ELF-1 (cell line): ENCODE measurements around the gene SPACDR.

Experiments
- DNase-seq: peaks from one replicate; pipeline ENCODE4 v3.0.0-alpha.2; 2016; ENCODE audit warnings: low read depth, low spot score

Gene SPACDR

DNA sequence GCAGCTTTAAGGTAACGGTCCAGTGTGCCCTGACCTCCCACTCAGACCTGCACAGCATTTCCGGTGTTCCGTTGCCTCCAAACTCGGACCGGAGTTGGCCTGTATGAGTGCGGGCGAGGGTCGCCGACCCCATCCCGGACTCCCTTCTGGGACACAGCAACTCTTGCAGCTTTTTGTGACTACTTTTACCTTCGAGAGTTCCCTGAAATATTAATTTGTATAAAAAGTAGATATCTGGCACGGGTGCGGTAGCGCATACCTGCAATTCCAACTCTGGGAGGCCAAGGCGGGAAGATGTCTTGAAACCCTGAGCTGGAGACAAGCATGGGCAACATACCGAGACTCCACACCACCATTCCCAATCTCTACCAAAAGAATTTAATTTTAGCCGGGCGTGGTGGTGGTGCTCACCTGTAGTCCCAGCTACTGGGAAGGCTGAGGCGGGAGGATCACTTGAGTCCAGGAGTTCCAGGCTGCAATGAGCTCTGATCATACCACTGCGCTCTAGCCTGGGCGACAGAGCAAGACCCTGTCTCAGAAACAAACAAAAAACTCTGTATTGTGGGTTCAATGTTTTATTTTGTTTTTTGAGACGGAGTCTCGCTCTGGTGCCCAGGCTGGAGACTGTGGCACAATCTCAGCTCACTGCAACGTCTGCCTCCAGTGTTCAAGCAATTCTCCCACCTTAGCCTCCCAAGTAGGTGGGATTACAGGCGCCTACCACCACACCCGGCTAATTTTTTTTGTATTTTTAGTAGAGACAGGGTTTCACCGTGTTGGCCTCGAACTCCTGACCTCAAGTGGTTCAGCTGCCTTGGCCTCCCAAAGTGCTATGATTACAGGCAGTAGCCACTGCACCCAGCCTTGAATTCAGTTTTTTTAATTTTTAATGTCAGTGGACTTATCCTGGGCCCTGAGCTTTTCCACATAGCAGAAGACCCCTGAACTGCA lies 26.6 kb downstream of the SPACDR start:
- DNase-seq: no peak

DNA sequence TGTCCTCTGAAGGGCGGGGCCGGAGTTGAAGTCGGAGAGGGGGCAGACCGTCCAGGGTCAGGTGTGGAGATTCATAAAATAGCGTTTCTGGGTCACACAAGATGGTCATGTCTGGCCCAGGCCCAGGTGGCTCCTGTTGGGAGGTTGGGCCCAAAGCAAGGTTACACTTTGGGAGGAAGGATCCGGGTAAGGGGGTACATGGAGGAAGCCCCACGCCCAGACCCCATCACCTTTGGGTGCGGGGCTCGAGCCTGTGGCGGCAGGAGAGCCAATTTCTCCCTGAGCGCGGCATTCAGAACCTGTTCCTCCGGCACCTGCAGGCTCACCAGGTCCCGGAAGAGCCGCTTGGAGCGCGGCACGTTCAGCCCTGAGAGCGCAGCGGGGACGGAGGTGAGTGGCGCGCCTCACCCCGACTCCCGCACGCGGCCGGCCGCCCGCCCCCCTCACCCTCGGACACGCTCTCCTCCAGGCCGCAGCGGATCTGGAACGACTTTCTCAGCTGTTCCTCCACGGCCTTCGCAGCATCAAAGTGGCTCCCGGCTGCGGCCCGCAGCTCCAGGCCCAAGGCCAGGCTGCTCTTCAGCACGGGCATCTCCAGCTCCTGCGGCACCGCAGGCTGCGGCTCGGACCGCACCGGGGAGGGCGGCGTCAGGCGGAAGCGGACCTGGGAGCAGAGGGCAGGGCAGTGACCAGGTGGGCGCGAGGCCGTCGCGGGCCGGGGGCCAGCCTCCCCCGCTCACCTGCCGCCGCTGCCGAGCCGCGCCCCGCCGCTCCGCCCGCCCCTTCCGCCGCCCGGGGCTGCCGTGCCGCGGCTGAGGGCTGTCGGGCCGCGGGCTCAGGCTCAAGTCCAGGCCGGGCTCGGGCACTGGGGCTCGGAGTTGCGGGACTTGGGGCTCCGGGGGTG lies 28.4 kb downstream of the SPACDR start:
- DNase-seq: peak; percentile 53

DNA sequence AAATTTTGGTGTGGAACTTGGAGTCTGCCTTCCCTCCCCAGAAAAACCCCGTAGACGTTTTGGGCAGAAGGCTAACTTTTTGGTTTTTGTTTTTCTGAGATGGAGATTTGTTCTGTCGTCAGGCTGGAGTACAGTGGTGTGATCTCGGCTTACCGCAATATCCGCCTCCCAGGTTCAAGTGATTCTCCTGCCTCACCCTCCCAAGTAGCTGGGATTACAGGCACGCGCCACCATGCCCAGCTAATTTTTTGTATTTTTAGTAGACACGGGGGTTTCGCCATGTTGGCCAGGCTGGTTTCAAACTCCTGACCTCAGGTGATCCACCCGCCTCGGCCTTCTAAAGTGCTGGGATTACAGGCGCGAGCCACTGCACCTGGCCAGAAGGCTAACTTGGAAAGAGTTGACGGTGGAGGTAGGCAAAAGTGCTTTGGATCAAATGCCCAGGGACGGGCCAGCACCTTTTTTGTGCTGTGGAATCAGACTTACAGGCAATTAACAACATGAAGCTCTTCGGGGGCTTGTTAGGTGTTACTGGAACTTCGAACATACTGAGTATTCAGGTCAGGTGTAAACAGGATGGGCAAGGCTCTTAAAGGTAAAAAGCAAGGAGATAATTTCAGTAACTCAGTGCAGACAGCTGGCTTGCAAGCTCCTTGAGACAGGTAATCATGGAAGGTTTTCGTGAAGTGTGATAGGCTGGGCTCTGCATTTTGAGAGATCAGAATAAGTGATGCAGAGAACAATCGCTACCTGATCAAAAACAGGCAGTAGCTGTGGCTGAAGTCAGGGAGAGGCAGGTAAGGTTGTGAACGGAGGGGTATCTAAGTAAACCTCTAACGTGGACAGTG lies 29.5 kb downstream of the SPACDR start:
- no peak for DNase-seq

DNA sequence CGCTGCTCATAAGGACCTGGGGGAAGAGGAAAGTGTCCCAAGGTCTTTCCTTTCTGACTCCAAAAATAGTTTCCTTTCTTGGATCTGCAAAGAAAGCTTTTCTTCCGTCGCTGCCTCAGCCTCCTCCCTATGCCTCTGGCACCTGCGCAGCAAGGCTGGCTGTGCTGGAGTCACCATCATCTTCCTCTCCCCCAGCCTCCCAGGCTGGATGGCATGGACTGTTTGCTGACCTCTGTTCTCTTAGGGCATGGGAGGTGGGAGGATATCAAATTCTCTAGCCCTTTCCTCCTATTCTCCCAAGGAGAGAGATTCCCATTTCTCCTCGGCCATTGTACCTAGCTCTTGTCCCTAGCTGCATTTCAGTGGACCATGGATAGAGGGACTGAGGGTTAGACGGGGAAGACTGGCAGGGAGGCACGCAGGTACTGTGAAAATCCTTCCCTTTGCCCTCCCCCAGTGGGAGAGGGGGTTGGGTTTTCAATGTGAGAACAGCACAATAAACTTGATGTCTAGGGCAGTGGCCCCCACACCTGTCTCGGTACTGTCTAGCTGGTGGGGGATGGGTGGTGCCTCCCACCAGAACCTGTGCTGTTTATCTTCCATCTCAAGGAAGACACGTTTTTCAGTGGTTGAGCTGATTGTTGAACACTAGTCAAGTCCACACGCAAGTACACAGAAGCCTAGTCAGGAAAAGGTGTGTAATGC lies 30.3 kb downstream of the SPACDR start:
- no peak for DNase-seq

DNA sequence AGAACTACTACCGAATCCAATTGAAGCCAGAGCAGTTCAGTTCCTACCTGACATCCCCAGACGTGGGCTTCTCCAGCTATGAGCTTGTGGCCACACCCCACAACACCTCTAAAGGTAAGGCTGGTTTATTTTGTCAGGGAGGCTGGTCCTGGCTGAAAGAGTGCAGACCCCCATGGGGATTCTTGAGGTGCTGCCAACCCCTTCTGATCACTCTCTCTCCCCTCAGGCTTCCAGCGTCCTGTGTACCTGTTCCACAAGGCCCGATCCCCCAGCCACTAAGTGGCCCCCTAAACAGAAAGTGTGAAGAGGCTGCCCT lies 30.8 kb downstream of the SPACDR start:
- DNase-seq: no peak

DNA sequence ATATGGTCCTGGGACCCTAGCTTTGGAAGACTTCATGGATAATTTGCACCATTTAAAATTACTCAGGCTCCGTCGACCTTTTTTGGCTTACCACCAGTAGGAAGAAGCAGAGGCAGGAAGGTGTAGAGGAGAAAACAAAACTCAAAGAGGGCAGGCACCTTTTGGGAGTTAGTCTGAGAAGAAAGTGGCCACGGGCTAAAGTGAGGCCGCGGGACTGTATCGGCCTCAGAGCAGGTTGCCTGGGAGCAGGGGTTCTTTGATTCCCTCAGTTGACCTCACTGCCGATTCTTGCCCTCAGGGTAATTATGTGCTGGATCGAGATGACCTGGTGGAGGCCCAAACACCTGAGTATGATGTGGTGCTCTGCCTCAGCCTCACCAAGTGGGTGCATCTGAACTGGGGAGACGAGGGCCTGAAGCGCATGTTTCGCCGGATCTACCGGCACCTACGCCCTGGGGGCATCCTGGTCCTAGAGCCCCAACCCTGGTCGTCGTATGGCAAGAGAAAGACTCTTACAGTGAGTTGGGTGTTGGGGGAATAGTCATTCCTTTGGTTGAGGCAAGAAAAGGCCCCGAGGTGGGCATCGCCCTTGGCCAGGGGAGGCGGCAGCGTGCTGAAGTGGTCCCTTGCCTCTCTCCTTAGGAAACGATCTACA lies 31.3 kb downstream of the SPACDR start:
- DNase-seq: no peak

DNA sequence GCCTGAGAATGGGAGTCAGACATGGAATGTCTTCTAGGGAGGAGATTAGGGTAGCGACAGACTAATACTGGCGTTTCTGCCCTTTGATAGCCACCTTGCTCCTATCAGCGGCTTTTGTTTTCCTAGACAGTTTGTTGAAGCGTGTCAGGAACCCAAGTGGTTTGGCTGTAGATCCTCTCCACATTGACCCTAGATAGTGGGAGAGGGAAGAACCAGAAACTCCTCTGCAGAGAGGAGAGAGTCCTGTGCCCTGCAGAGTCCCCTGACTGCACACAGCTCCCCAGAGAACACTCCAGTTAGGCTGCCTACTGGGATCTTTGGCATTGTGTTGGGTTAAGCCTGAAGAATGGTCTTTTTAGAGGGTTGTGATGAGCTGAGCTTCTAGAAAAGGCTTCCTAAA lies 32.0 kb downstream of the SPACDR start:
- no peak for DNase-seq

DNA sequence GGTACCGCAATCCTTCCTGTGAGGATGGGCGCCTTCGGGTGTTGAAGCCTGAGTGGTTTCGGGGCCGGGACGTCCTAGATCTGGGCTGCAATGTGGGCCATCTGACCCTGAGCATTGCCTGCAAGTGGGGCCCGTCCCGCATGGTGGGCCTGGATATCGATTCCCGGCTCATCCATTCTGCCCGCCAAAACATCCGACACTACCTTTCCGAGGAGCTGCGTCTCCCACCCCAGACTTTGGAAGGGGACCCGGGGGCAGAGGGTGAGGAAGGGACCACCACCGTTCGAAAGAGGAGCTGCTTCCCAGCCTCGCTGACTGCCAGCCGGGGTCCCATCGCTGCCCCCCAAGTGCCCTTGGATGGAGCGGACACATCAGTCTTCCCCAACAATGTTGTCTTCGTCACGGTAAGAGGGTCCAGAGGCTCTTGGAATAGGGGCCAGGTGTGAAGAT lies 32.7 kb downstream of the SPACDR start:
- DNase-seq: no peak

DNA sequence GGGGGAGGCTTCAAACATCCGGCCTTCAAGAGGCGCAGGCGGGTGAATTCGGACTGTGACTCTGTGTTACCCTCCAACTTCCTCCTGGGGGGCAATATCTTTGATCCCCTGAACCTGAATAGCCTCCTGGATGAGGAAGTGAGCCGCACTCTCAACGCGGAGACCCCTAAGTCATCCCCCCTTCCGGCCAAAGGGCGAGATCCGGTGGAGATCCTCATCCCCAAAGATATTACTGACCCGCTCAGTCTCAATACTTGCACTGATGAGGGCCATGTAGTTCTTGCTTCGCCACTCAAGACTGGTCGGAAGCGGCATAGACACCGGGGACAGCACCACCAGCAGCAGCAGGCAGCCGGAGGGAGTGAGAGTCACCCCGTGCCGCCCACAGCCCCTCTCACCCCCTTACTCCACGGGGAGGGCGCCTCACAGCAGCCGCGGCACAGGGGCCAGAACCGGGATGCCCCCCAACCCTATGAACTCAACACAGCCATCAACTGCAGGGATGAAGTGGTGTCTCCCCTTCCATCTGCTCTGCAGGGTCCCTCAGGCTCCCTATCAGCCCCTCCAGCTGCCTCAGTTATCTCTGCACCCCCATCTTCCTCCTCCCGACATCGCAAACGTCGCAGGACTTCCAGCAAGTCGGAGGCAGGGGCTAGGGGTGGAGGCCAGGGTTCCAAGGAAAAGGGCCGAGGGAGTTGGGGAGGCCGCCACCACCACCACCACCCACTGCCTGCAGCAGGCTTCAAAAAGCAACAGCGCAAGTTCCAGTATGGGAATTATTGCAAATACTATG lies 33.4 kb downstream of the SPACDR start:
- DNase-seq: no peak

DNA sequence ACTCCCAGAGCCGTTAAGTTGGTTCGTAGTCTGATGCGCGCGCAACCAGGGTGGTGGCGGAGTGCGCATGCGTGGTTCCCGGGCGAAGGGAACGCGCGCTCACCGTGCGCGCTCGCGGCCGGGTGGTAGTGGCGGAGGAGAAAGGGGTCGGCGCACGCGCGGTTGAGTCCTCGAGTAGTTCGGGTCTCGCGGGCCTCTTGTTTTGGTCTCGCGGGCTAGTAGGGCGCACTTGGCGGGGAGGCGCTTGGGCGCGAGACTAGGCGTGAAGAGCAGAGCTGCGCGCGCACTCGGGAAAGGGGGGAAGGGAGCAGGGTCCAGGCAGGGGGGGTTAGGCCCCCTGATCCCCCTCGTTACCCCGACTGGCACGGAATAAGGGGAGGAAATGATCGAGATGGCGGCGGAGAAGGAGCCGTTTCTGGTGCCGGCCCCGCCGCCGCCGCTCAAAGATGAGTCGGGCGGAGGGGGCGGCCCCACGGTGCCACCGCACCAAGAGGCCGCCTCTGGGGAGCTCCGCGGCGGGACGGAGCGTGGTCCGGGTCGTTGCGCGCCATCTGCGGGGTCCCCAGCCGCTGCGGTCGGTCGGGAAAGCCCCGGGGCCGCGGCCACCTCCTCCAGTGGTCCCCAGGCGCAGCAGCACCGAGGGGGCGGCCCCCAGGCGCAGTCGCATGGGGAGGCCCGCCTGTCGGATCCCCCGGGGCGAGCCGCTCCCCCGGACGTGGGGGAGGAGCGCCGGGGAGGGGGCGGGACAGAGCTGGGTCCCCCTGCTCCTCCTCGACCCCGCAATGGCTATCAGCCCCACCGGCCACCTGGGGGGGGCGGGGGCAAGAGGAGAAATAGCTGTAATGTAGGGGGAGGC lies 34.2 kb downstream of the SPACDR start, which contains the start of gene MEPCE:
Gene MEPCE, plus strand, starts transcription at position 195 of the 856 bp plus-strand sequence. Its CDS starts 188 bp downstream, at position 383.
- DNase-seq: peak; percentile 97

DNA sequence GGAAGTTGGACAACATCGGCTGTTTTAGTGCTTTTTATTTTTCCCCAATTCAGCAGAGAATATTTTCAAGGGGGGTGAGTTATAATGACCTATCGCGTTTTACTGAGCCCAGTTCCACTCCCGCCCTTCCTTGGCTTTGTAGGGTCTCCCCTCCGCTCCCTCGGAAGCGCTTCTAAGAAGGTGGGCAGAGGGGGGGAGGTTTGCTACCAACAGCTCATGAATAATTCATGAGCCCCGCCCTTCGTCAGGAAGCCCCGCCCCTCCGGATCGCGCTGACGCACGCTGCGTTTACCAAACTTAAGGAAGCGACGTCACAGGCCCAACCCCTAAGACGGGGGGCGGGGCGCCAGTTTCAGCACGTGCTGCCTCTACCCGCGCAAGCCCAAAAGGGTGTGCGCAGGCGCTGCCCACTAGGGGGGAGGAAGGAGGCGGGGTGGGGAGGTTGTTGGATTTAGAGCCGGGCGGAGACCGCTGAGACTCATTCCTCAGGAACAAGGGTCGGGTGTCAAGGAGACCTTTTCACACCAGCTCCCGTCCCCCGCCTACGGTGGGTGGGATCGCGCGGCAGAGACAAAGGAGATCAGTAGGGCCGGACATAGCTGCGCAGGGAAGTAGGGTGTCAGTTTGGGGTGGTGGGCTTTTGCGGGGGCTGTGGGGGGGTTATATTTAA lies 35.0 kb downstream of the SPACDR start:
- peak; percentile 100 for DNase-seq

DNA sequence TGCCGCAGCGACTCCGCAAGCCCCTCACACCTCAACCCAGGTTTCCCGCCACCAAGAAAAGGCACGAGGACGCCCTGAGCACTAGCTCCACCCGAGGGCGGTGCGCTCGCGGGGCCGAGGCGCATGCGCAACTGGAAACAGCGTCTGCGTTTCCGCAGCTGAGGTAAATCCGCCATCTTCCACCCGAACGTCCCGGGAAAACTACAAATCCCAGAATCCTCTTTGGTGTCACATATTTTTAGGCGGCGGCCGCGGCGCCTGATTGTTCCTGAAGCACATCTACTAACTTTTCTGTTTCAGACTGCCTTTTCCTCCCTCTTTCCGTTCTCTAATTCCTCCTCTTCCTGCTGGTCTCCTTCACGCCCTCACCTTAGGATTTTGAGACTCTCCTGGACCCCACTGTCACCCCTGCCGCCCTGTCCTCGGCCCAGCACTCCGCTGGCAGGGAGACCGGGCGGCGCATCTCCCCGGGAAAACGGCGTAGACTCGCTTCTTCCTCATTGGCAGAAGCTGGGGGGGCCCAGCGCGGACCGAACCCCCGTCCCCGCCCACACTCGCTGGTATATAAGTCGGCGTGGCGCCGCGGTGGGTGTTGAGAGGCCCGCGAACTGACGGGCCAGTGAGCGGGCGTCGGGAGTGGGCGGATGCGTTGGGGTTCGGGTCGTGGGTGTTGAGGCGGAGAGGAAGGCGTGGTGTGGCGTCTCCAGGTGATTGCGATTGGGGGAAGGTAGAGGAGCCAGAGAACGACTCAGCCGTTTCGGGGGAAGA lies 35.7 kb downstream of the SPACDR start, which contains the start of gene ZCWPW1:
Gene ZCWPW1, minus strand, starts transcription at position 505 of the 768 bp plus-strand sequence. CDS start 8,054 bp downstream, outside the sequence.
- peak; percentile 97 for DNase-seq

DNA sequence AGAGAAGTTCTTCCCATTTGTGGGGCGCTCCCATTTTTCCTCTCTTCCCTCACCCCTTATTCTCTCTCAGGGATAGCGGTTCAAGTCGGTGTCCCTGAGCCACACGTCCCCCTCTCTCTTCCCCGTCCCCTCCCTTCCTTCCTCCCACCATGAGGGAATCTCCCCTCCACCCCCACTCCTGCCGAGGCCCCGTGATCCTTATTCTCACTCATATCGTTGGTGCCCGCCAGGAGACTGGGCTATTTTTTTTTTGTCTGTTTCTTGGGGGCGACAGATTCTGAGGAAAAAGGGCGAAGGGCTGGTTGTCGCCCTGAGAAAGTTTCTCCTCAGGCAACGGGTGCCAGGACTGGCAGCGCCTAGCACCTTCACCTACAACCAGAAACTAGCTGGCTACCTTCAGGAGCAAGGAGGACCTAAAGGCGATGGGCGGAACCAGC lies 36.3 kb downstream of the SPACDR start:
- no peak for DNase-seq

DNA sequence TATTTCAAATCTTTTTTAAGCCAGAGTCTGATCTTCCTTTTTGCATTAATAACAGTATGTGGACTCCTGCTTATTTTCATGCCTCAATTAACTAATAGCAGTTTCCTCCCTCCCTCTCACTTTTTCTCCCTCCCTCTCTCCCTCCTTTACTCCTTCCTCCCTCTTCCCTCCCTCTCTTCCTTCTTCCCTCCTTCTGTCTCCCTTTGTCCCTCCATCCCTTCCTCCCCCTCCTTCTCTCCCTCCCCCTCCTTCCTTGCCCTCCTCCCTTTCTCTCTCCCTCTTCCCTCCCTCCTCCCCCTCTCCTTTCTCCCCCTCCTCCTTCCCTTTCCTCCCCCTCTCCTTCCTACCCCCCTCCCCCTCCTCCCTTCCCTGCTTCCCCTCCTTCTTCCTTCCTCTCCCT lies 37.5 kb downstream of the SPACDR start:
- no peak for DNase-seq

DNA sequence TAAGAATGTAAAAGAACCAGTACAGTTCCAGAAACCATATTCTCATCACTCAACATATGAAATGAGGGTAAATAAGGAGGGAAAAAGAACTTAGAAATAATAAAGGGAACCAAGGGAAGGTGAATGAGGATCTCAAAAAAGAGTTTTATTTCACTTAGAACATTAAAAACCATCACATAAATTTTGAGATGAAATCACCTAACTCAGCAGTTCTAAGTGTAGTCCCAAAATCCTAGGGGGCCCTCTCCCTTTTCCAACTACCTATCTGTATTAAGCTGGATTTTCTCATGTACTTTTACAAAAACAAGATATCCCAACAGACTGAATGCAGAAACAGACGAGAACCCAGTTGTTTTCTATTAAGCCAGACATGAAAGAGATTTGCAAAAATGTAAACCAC lies 38.7 kb downstream of the SPACDR start:
- DNase-seq: no peak

DNA sequence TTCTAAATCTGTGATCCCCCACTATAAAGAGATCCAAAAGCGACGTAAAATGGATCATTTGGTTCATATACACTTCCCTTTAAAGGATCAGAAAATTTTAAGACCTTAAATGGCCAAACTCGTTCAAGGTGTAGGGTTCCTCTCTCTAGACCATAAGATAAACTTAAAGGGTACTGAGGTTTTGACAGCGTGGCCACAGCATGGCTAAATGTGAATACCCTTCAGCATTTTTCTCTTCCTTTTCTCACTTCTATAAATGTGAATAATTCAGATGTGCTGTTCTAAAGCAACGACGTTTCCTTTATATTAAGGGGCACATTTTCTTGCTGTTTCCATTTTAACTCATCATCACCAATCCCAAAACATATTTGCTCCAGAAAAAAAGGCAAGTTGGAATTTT lies 40.7 kb downstream of the SPACDR start:
- DNase-seq: no peak

DNA sequence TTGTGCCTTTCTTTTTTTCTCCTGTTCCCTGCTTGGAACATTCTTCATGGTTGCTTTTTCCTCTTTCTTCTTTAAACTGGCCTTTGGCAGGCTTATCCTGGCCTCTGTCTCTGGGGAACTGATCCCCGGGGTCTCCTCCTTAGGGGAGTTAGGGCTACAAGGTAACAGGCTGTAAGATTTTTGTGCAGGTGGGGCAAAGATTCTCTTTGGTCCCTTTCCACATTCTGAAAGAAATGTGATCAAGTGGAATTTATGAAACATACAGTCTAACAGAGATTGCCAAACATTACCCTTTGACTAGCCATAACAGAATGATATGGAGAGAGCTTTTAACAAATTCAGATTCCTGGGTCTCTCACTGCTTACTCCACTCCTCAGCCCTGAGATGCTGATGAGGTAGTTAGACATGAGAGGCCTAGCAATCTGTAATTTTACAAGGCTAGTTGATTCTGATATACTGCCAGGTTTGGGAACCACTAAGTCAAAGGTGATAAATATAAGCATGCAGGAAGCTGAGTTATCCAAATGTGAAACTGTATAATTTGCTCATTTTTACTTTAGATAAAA lies 44.3 kb downstream of the SPACDR start:
- no peak for DNase-seq
